Calu3 (cell line): ENCODE results near the gene SLC41A3. TPM values are rescaled to one million over a fixed set of nuclear protein-coding genes. Genes with fewer than 3 reads are reported as not detected.
A peak's percentile ranks its signal among the peaks of the same experiment; 100 is the strongest.

Experiments used
- BruUV-seq: library from RNA; stranded (reverse); fragments of 400-500 nt; replicated peaks from 2 replicates; lab custom pipeline; 2021; lab: Mats Ljungman, UMichigan
- CTCF ChIA-PET: fragments of 300-600 bp; sonication (Branson Sonifier 250); formaldehyde crosslinking; loops from one replicate; lab custom pipeline; 2022; ENCODE audit warnings: antibody characterized with exemption; lab: Charles Lee
- DNase-seq: peaks from one replicate; pipeline ENCODE4 v3.0.0; 2022
- H3K27ac Mint-ChIP-seq: one replicate; pipeline ENCODE4 v1.8.0; 2022; ENCODE audit warnings: mixed read lengths; ENCODE audit not compliant: unreplicated experiment
- H3K27me3 Mint-ChIP-seq: one replicate; pipeline ENCODE4 v1.8.0; 2022; ENCODE audit warnings: mixed read lengths; ENCODE audit not compliant: unreplicated experiment
- H3K36me3 Mint-ChIP-seq: one replicate; pipeline ENCODE4 v1.8.0; 2022; ENCODE audit warnings: mild to moderate bottlenecking, moderate library complexity, mixed read lengths; ENCODE audit not compliant: insufficient read depth, unreplicated experiment
- H3K4me1 Mint-ChIP-seq: one replicate; pipeline ENCODE4 v1.8.0; 2022; ENCODE audit warnings: mild to moderate bottlenecking, low read depth, mixed read lengths; ENCODE audit not compliant: unreplicated experiment
- H3K4me3 Mint-ChIP-seq: one replicate; pipeline ENCODE4 v1.8.0; 2022; ENCODE audit warnings: mild to moderate bottlenecking, low read depth, moderate library complexity, mixed read lengths; ENCODE audit not compliant: unreplicated experiment
- H3K9me3 Mint-ChIP-seq: one replicate; pipeline ENCODE4 v1.8.0; 2022; ENCODE audit warnings: low read depth, mixed read lengths; ENCODE audit not compliant: unreplicated experiment
- CTCF ChIP-seq: fragments of 200-600 bp; IDR thresholded peaks from one replicate; pipeline ENCODE4 v1.8.0; 2022; ENCODE audit warnings: antibody characterized with exemption; ENCODE audit not compliant: unreplicated experiment
- intact Hi-C: fragments of 100-400 bp; cut with micrococcal nuclease; formaldehyde crosslinking; loops from one replicate; pipeline ENCODE4 v1.10.0; 2022; ENCODE audit not compliant: unreplicated experiment
- total RNA-seq: library from RNA; stranded (reverse); gene quantifications from 2 replicates; pipeline ENCODE4 v1.2.3, GENCODE V29; 2022

SLC41A3 gene
- total RNA-seq, 1 experiment from 2014 or later = 101 TPM

DNA sequence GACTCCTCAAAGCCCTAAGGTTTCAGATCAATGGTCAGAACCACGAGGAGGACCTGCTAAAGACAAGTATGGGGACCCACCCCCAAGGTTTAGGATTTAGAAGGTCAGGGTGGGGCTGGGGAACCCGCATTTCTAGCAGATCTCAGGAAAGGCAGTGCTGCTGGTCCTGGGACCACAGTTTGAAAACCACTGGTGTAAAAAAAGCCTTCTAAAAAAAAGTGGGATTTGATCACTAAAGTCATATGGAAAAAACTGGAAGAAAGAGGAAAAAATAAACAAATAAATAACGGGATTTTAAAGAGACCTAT lies 832 bp downstream of the SLC41A3 start:
- no TSS peak for BruUV-seq
- intact Hi-C loops = loop anchor here (5.0 kb wide), 1 partner anchor 111 kb away; no protein-coding TSS in a partner anchor
- CTCF ChIA-PET = no interaction called here
- peaks cover 36% of the 10 kb centered on the region for H3K4me1 Mint-ChIP-seq
- peak overlapping the region; percentile 40 for H3K27ac Mint-ChIP-seq
- no peaks in the 10 kb centered on the region for H3K27me3 Mint-ChIP-seq
- peaks cover 34% of the 10 kb centered on the region for H3K36me3 Mint-ChIP-seq
- peaks cover 3% of the 10 kb centered on the region for H3K9me3 Mint-ChIP-seq
- TF ChIP-seq CTCF = no peak
- H3K4me3 Mint-ChIP-seq = peak overlapping the region; percentile 73
- DNase-seq = no peak

DNA sequence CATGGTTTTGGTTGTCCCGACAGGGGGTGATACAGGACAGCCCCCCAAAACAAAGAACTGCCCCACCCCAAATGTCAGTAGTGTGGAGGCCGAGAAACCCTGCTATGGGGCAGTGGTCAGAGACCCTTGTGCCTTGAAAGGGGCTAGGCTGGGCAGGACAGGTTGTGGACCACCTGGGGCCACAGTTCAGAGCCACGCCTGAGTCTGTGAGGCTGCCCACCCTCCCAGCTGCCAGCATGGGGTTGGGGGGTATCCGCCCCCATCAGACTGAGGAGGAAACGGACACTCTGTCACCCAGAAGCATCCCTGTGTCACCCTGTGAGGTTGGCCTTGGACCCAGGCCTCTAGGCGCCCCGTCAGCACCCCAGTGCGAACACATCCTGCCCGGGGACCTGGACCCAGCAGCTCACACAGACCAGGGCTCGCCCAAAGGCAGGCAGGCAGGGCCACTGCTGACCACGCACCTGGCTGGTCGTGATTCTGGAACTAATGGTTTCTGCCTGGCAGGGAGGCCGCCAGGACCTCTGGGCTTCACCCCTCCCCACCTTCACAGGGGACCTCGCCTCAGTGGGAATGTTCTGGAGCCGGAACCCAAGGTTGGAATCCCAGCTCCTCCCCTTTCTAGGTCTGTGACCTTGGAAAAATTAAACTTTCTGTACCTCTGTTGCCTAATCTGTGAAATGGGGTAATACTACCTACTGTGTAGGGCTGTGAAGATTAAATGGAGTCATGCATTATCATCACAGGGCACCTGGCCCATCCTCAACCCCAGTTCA lies 1.4 kb downstream of the SLC41A3 start:
- H3K4me3 Mint-ChIP-seq = peak overlapping the region; percentile 73
- peaks cover 3% of the 10 kb centered on the region for H3K9me3 Mint-ChIP-seq
- no peak for TF ChIP-seq CTCF
- intact Hi-C loops = loop anchor here (5.0 kb wide), 1 partner anchor 110 kb away; no protein-coding TSS in a partner anchor
- DNase-seq = no peak
- no peaks in the 10 kb centered on the region for H3K27me3 Mint-ChIP-seq
- CTCF ChIA-PET = interaction anchor here (0.6 kb wide), 1 partner anchor 1500 kb away, joined by 4 read pairs; no protein-coding TSS in a partner anchor
- BruUV-seq = TSS peak; percentile 55
- peaks cover 36% of the 10 kb centered on the region for H3K4me1 Mint-ChIP-seq
- H3K36me3 Mint-ChIP-seq = peaks cover 34% of the 10 kb centered on the region
- H3K27ac Mint-ChIP-seq = peak overlapping the region; percentile 40

DNA sequence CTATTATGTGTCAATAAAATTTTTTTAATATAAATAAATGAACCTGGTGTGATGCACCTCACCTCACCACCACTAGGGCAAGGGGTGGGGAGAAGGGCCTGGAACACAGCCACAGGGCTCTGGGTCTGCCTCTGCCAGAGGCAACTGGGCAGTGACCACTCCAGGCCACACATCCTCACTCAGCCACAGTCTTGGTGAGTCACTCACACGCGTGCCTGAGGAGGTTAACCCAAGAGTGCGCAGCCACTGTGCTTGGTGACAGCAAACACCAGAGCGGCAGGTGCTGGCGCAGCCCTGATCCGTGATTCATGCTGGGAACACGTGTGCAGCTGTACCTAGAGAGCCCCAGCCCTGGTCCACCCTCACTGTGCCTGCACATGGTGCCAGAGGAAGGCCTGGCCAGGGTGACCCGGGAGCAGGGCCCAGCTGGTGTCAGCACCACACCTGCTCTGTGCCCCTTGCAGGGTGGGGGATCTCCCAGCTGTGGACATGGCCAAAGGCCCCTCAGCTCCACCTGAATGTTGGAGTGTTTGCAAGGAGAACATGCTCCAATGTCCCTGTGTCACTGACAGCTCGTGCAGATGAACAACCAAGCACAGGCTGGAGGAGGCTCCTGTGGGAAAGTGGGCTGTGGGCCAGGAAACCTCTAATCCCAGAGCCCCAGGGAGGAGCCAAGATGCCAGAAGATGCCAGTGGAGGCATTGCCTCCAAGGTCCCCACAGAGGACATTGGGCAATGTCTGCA lies 2.1 kb downstream of the SLC41A3 start:
- Mint-ChIP-seq H3K27me3 (no peaks in the 10 kb centered on the region), H3K36me3 (peaks cover 34% of the 10 kb centered on the region), H3K4me1 (peaks cover 36% of the 10 kb centered on the region), H3K27ac (peak overlapping the region; percentile 40), H3K4me3 (no peak overlapping the region), H3K9me3 (no peaks in the 10 kb centered on the region)
- intact Hi-C loops = loop anchor here (5.0 kb wide), 1 partner anchor 109 kb away; no protein-coding TSS in a partner anchor
- DNase-seq = peak; percentile 89
- no TSS peak for BruUV-seq
- CTCF ChIA-PET = no interaction called here
- peak; percentile 90 for TF ChIP-seq CTCF

- CTCF ChIA-PET = no interaction called here
- intact Hi-C loops = loop anchor here (5.0 kb wide), 1 partner anchor 109 kb away; no protein-coding TSS in a partner anchor
- BruUV-seq = no TSS peak
- no peak for TF ChIP-seq CTCF
- Mint-ChIP-seq H3K27me3 (no peaks in the 10 kb centered on the region), H3K4me3 (no peak overlapping the region), H3K4me1 (peaks cover 36% of the 10 kb centered on the region), H3K36me3 (peaks cover 28% of the 10 kb centered on the region), H3K9me3 (no peaks in the 10 kb centered on the region), H3K27ac (peak overlapping the region; percentile 40)
- no peak for DNase-seq
These were observed 3.0 kb downstream of the SLC41A3 start for GRCh38 chr3:126080970-126081369.
